OCI-LY1 (cell line): ENCODE measurements around the gene PVALEF.

Source experiments
- EZH2 ChIP-seq: fragments of 200-600 bp; sonication (generic), shearing (Covaris generic); IDR thresholded peaks from 2 replicates; pipeline ENCODE4 v1.8.0; 2017; ENCODE audit warnings: borderline replicate concordance, mixed run types, mild to moderate bottlenecking, antibody characterized with exemption, low read length, moderate library complexity, mixed read lengths
- TF ChIP-seq, protein P1 (sequence below): fragments of 200-600 bp; sonication (generic), shearing (Covaris generic); IDR thresholded peaks from 2 replicates; pipeline ENCODE4 v1.5.1; 2017; ENCODE audit warnings: mild to moderate bottlenecking, antibody characterized with exemption, low read length, moderate library complexity, mixed read lengths

DNA sequence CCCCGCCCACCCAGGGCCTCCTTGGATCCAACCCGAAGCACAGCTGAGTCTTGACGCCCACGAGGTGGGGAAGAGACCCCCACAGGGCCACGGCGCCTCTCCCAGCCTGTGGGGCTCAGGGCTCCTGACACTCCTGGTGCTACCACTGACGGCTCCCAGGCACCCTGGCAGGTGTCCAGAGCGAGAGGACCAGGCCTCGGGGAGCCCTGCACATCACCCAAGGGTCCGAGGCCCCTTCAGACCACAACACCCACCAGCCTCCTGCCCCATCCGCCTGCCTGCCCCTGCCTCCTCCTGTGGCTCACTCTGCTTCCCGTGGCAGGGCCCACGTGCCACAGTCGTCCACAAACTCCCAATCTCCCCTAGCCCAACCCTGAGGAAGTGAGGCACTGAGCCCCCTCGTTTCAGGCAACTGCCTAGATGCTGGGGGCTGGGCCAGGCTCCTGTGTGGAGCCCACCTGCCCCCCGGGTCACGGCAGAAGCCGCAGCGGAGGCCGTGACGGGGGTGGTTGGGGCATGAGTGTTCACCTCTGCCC is 29.0 kb downstream of the PVALEF start:
- TF ChIP-seq, protein P1, sequence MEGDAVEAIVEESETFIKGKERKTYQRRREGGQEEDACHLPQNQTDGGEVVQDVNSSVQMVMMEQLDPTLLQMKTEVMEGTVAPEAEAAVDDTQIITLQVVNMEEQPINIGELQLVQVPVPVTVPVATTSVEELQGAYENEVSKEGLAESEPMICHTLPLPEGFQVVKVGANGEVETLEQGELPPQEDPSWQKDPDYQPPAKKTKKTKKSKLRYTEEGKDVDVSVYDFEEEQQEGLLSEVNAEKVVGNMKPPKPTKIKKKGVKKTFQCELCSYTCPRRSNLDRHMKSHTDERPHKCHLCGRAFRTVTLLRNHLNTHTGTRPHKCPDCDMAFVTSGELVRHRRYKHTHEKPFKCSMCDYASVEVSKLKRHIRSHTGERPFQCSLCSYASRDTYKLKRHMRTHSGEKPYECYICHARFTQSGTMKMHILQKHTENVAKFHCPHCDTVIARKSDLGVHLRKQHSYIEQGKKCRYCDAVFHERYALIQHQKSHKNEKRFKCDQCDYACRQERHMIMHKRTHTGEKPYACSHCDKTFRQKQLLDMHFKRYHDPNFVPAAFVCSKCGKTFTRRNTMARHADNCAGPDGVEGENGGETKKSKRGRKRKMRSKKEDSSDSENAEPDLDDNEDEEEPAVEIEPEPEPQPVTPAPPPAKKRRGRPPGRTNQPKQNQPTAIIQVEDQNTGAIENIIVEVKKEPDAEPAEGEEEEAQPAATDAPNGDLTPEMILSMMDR, result no peak
- TF ChIP-seq EZH2, result no peak
